ENCODE results near the gene SCARB2.

DNA sequence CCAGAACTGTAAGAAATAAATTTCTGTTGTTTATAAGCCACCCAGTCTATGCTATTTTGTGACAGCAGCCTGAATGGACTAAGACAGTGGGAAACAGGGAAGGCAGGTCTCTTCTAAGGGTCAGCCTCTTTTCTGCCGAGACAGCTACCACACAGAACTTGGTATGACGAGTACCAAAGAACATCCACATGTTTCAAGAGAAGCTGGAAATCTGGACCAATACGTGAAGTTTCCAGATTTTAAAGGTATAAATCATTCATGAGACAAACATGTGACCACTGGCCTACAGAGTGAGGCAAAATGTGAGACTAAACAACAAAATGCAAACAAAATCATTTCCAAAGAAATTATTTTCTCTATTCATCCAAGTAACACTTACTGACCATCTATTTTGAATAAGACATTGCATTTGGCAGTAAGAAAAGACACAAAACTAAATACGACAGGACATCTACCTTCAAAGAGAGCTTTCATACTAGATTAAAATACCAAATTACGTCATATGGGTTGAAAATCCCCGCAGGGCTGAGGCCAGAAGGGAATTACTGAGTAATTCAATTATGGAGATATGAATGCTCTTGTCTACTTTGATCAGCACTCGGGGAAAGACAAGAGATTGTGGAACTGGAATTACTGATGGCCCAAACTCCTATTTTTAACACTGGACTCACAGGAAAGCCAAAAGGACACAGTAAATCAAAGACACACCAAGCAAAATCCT, 7.2 kb downstream of the SCARB2 start:
- TF ChIP-seq CTCF (IDR thresholded peaks at IDR 0.05 in 2 of 3, conservative IDR thresholded peaks at IDR 0.05 in 1 of 3; ENCODE audit: borderline replicate concordance in 1 of 3, insufficient read depth in 1 of 3, low read depth in 2 of 3, low read length in 2 of 3) (no peak), SIN3A (IDR thresholded peaks at IDR 0.05; ENCODE audit: low read depth) (no peak), FOSL1 (IDR thresholded peaks at IDR 0.05; ENCODE audit: low read depth) (no peak), TCF7L2 (IDR thresholded peaks at IDR 0.05; ENCODE audit: borderline replicate concordance, extremely low read depth, insufficient read depth, insufficient read length) (no peak), EZH2 (IDR thresholded peaks at IDR 0.05) (no peak), MAX (IDR thresholded peaks at IDR 0.05) (no peak)

Measured in HCT116 (cell line).